Liver (tissue), 9 donors: Measurements from ENCODE around the gene NPC2. TPM values are rescaled to one million over a fixed set of nuclear protein-coding genes. Genes with fewer than 3 reads are reported as not detected.
"Not testable (repeated sequence)": the region's sequence is repeated elsewhere in the genome, so short reads cannot be mapped to it uniquely, and the experiment has no call there.

Experiments used
- DNase-seq: peaks from one replicate; pipeline ENCODE4 v3.0.0-alpha.2; 2017; ENCODE audit warnings: low spot score
- H3K27ac ChIP-seq, 2 donors: one replicate each; pipeline ENCODE4 v1.7.0; 2013; ENCODE audit warnings: inconsistent platforms in 2 of 2, low read length in 2 of 2, control low read depth in 1 of 2, low read depth in 1 of 2, mild to moderate bottlenecking in 1 of 2
- H3K27me3 ChIP-seq, 4 donors: one replicate each; pipeline versions ENCODE4 v1.6.1 to v1.7.0; 2013; ENCODE audit warnings: low read length in 3 of 4, inconsistent platforms in 1 of 4, mild to moderate bottlenecking in 1 of 4, moderate library complexity in 1 of 4; ENCODE audit not compliant: control insufficient read depth in 4 of 4, insufficient read depth in 4 of 4
- H3K36me3 ChIP-seq, 4 donors: one replicate each; pipeline versions ENCODE4 v1.6.1 to v1.7.0; 2013; ENCODE audit warnings: low read length in 3 of 4, mild to moderate bottlenecking in 3 of 4, low read depth in 1 of 4, moderate library complexity in 1 of 4; ENCODE audit not compliant: control insufficient read depth in 4 of 4, insufficient read depth in 3 of 4
- H3K4me1 ChIP-seq, 4 donors: one replicate each; pipeline versions ENCODE4 v1.6.1 to v1.7.0; 2013; ENCODE audit warnings: low read length in 3 of 4, mild to moderate bottlenecking in 3 of 4, moderate library complexity in 1 of 4; ENCODE audit not compliant: control insufficient read depth in 4 of 4, insufficient read depth in 4 of 4
- H3K4me3 ChIP-seq, 3 donors: one replicate each; pipeline versions ENCODE4 v1.6.1 to v1.7.0; 2013; ENCODE audit warnings: low read length in 3 of 3, control low read depth in 1 of 3, low read depth in 1 of 3, mild to moderate bottlenecking in 1 of 3
- H3K9ac ChIP-seq, 2 donors: one replicate each; pipeline ENCODE4 v1.7.0; 2013; ENCODE audit warnings: low read length in 2 of 2, mild to moderate bottlenecking in 2 of 2, moderate library complexity in 2 of 2, control low read depth in 1 of 2, low read depth in 1 of 2
- H3K9me3 ChIP-seq, 4 donors: one replicate each; pipeline versions ENCODE4 v1.6.1 to v1.7.0; 2013; ENCODE audit warnings: low read length in 3 of 4; ENCODE audit not compliant: control insufficient read depth in 4 of 4
- ATF3 ChIP-seq: IDR thresholded peaks from 2 replicates; pipeline ENCODE4 v1.6.1; 2016; ENCODE audit warnings: antibody characterized with exemption
- EGR1 ChIP-seq, 2 donors: IDR thresholded peaks; 2 replicates each; pipeline ENCODE4 v1.6.1; 2016 to 2018; ENCODE audit warnings: antibody characterized with exemption in 2 of 2, low read depth in 2 of 2
- FOXA1 ChIP-seq: IDR thresholded peaks from 2 replicates; pipeline ENCODE4 v1.6.1; 2016; ENCODE audit warnings: antibody characterized with exemption
- FOXA2 ChIP-seq: IDR thresholded peaks from 2 replicates; pipeline ENCODE4 v1.6.1; 2016; ENCODE audit warnings: antibody characterized with exemption
- GABPA ChIP-seq, 2 donors: IDR thresholded peaks in 1 of 2; conservative IDR thresholded peaks in 1 of 2; 2 replicates each; pipeline ENCODE4 v1.6.1; 2016; ENCODE audit warnings: antibody characterized with exemption in 2 of 2, mild to moderate bottlenecking in 1 of 2, moderate library complexity in 1 of 2
- HNF4A ChIP-seq, 2 donors: conservative IDR thresholded peaks; 2 replicates each; pipeline ENCODE4 v1.6.1; 2016; ENCODE audit warnings: antibody characterized with exemption in 2 of 2, mild to moderate bottlenecking in 2 of 2
- HNF4G ChIP-seq: IDR thresholded peaks from 2 replicates; pipeline ENCODE4 v1.6.1; 2016; ENCODE audit warnings: antibody characterized with exemption
- JUND ChIP-seq, 2 donors: IDR thresholded peaks; 2 replicates each; pipeline ENCODE4 v1.6.1; 2016; ENCODE audit warnings: antibody characterized with exemption in 2 of 2
- MAX ChIP-seq: IDR thresholded peaks from 2 replicates; pipeline ENCODE4 v1.6.1; 2016; ENCODE audit warnings: antibody characterized with exemption
- RAD21 ChIP-seq, 2 donors: IDR thresholded peaks; 2 replicates each; pipeline ENCODE4 v1.6.1; 2016; ENCODE audit warnings: antibody characterized with exemption in 2 of 2, mild to moderate bottlenecking in 2 of 2
- REST ChIP-seq: IDR thresholded peaks from 2 replicates; pipeline ENCODE4 v1.6.1; 2016; ENCODE audit warnings: antibody characterized with exemption, mild to moderate bottlenecking
- RXRA ChIP-seq, 2 donors: IDR thresholded peaks; 2 replicates each; pipeline ENCODE4 v1.6.1; 2017 to 2018; ENCODE audit warnings: antibody characterized with exemption in 2 of 2, mild to moderate bottlenecking in 1 of 2
- SP1 ChIP-seq: IDR thresholded peaks from 2 replicates; pipeline ENCODE4 v1.6.1; 2018; ENCODE audit warnings: antibody characterized with exemption, mild to moderate bottlenecking
- TAF1 ChIP-seq: conservative IDR thresholded peaks from 2 replicates; pipeline ENCODE4 v1.6.1; 2016; ENCODE audit warnings: antibody characterized with exemption, mild to moderate bottlenecking
- YY1 ChIP-seq: IDR thresholded peaks from 2 replicates; pipeline ENCODE4 v1.6.1; 2016; ENCODE audit warnings: antibody characterized with exemption, mild to moderate bottlenecking
- ZBTB33 ChIP-seq: IDR thresholded peaks from 2 replicates; pipeline ENCODE4 v1.6.1; 2016; ENCODE audit warnings: antibody characterized with exemption
- WGBS: extraction: QIAGEN DNeasy Blood & Tissue Kit; methylation state at CpG from one replicate; pipeline ENCODE4 v1.1.7; 2013; 5-methylcytosine and 5-hydroxymethylcytosine counted together
- polyA plus RNA-seq, 2 donors: library from polyadenylated mRNA; stranded (reverse) in 1 of 2; unstranded in 1 of 2; fragments of 200-250 nt in 1 of 2; fragments of >200 nt in 1 of 2; fragmentation: Nextera tagmentation in 1 of 2; extraction: Ambion mirVana in 1 of 2; gene quantifications; one replicate each; pipeline versions ENCODE4 v1.2.1 to v1.2.3, GENCODE V29; 2013 to 2015
- total RNA-seq, 2 donors: library from RNA; depleted of rRNA; stranded (reverse); fragments of >200 nt; gene quantifications; one replicate each; pipeline ENCODE4 v1.2.3, GENCODE V29; 2014
- donor health status: healthy.
- donor health status: healthy.
- donor health status: healthy.
- donor health status: healthy.
- donor health status: healthy.

NPC2 gene
- total and polyA plus RNA-seq, 4 donors: 69.7 to 133 (median 105) TPM

- no peak for TF ChIP-seq FOXA2
- Histone ChIP-seq H3K4me3 (no peak overlapping the region), H3K27ac (no peak overlapping the region), H3K9ac (no peak overlapping the region), H3K27me3 (no peaks in the 10 kb centered on the region), H3K4me1 (no peaks in the 10 kb centered on the region), H3K9me3 (no peaks in the 10 kb centered on the region), H3K36me3 (no peaks in the 10 kb centered on the region)
- WGBS: 89% methylated on average over 11 of the region's 11 CpGs
- DNase-seq: no peak
These were observed 45.6 kb upstream of the NPC2 start for GRCh38 chr14:74538411-74539391.

- H3K9me3 ChIP-seq, H3K36me3 ChIP-seq, H3K4me3 ChIP-seq, H3K27me3 ChIP-seq, H3K9ac ChIP-seq, H3K27ac ChIP-seq, H3K4me1 ChIP-seq, DNase-seq: not testable (repeated sequence)
- 91% methylated on average over 3 of the region's 3 CpGs for WGBS
These were observed 43.2 kb upstream of the NPC2 start for GRCh38 chr14:74536336-74536735.

- H3K9me3 ChIP-seq: no peaks in the 10 kb centered on the region
- DNase-seq: no peak
- TF ChIP-seq EGR1 (IDR thresholded peaks at IDR 0.05; ENCODE audit: low read depth in 2 of 2) (no peak), ATF3 (no peak), ZBTB33 (no peak), RAD21 (IDR thresholded peaks at IDR 0.05) (no peak), YY1 (no peak), MAX (no peak), HNF4A (conservative IDR thresholded peaks at IDR 0.05) (no peak), FOXA1 (no peak), SP1 (no peak), REST (no peak), GABPA (IDR thresholded peaks at IDR 0.05 in 1 of 2, conservative IDR thresholded peaks at IDR 0.05 in 1 of 2) (no peak), JUND (IDR thresholded peaks at IDR 0.05) (no peak), RXRA (IDR thresholded peaks at IDR 0.05) (no peak), TAF1 (no peak), HNF4G (no peak), FOXA2 (no peak)
- no peak overlapping the region for H3K27ac ChIP-seq
- H3K9ac ChIP-seq: no peak overlapping the region
- no peaks in the 10 kb centered on the region for H3K27me3 ChIP-seq
- no peak overlapping the region for H3K4me3 ChIP-seq
- H3K4me1 ChIP-seq: no peaks in the 10 kb centered on the region
- 80% methylated on average over 10 of the region's 10 CpGs for WGBS
- no peaks in the 10 kb centered on the region for H3K36me3 ChIP-seq
These were observed 42.7 kb upstream of the NPC2 start for GRCh38 chr14:74535756-74536325.
